Endothelial cell of umbilical vein (primary cell): ENCODE data around the gene LRP3.
A peak's percentile ranks its signal among the peaks of the same experiment; 100 is the strongest.

Experiments used
- CTCF ChIP-seq, 2 donors: IDR thresholded peaks; 1 replicate in 1 of 2; 2 replicates in 1 of 2; pipeline ENCODE4 v1.5.1; 2011; ENCODE audit warnings: low read length in 2 of 2, mild to moderate bottlenecking in 2 of 2, moderate library complexity in 2 of 2, control low read depth in 1 of 2, inconsistent platforms in 1 of 2, low read depth in 1 of 2; ENCODE audit not compliant: insufficient read depth in 1 of 2; ENCODE audit errors: extremely low read depth in 1 of 2
- EZH2 ChIP-seq: IDR thresholded peaks from 2 replicates; pipeline ENCODE4 v1.6.1; 2012; ENCODE audit warnings: borderline replicate concordance, low read depth, mild to moderate bottlenecking, moderate library complexity, low read length, inconsistent platforms; ENCODE audit not compliant: severe bottlenecking
- POLR2A ChIP-seq: IDR thresholded peaks from 2 replicates; pipeline ENCODE4 v1.6.1; 2012; ENCODE audit warnings: low read depth, mild to moderate bottlenecking, control low read depth, low read length
- TF ChIP-seq, protein P1 (sequence below): IDR thresholded peaks from 2 replicates; pipeline ENCODE4 v1.6.1; 2011; ENCODE audit not compliant: insufficient read depth, insufficient read length

GRCh38 chr19:33202546-33203507 lies 8.7 kb downstream of the LRP3 start:
- TF ChIP-seq EZH2, result no peak
- no peak for TF ChIP-seq CTCF (IDR thresholded peaks at IDR 0.05; ENCODE audit: extremely low read depth in 1 of 2, insufficient read depth in 1 of 2, low read depth in 1 of 2, low read length in 2 of 2)
- TF ChIP-seq, protein P1, sequence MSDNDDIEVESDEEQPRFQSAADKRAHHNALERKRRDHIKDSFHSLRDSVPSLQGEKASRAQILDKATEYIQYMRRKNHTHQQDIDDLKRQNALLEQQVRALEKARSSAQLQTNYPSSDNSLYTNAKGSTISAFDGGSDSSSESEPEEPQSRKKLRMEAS, result peak; percentile 53
- TF ChIP-seq POLR2A, result no peak
